ENCODE results near the gene RGS9. TPM values are rescaled to one million over a fixed set of nuclear protein-coding genes. Genes with fewer than 3 reads are reported as not detected.
A peak's percentile ranks its signal among the peaks of the same experiment; 100 is the strongest.

Gene RGS9
- total and polyA plus RNA-seq, 2 of the 13 experiments (the other 11 are each of a cell fraction or from before 2014, with no cell fraction given): 0.44 to 0.74 TPM

DNA sequence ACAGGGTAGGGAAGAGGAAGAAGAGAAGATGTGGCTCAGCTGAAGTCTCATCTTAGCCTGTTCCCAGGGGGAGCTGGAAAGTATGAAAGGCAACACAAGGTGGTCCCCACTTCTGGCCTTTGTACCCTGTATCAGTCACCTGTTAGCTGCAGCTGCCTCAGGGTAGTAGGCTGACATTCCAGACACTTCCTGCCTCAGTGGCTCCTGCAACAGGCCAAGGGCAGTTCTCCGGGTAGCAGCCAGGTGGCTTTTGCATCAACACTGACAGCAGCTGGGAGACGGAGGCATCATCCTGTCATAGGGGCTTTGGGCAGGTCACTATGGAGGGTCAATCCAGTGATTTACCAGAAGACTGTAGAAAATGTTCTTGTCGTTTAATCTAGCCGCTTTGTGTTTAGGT, 124.0 kb downstream of the RGS9 start (continued):
- TF ChIP-seq, protein P1, sequence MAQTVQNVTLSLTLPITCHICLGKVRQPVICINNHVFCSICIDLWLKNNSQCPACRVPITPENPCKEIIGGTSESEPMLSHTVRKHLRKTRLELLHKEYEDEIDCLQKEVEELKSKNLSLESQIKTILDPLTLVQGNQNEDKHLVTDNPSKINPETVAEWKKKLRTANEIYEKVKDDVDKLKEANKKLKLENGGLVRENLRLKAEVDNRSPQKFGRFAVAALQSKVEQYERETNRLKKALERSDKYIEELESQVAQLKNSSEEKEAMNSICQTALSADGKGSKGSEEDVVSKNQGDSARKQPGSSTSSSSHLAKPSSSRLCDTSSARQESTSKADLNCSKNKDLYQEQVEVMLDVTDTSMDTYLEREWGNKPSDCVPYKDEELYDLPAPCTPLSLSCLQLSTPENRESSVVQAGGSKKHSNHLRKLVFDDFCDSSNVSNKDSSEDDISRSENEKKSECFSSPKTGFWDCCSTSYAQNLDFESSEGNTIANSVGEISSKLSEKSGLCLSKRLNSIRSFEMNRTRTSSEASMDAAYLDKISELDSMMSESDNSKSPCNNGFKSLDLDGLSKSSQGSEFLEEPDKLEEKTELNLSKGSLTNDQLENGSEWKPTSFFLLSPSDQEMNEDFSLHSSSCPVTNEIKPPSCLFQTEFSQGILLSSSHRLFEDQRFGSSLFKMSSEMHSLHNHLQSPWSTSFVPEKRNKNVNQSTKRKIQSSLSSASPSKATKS (CRISPR knock-in tag; IDR thresholded peaks at IDR 0.05): no peak
- TF ChIP-seq CC2D1A (CRISPR knock-in tag; IDR thresholded peaks at IDR 0.05) (no peak), ZFP62 (CRISPR knock-in tag; IDR thresholded peaks at IDR 0.05) (no peak), MED13 (CRISPR knock-in tag; IDR thresholded peaks at IDR 0.05) (no peak)
- TF ChIP-seq, protein P2, sequence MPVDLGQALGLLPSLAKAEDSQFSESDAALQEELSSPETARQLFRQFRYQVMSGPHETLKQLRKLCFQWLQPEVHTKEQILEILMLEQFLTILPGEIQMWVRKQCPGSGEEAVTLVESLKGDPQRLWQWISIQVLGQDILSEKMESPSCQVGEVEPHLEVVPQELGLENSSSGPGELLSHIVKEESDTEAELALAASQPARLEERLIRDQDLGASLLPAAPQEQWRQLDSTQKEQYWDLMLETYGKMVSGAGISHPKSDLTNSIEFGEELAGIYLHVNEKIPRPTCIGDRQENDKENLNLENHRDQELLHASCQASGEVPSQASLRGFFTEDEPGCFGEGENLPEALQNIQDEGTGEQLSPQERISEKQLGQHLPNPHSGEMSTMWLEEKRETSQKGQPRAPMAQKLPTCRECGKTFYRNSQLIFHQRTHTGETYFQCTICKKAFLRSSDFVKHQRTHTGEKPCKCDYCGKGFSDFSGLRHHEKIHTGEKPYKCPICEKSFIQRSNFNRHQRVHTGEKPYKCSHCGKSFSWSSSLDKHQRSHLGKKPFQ (CRISPR knock-in tag; IDR thresholded peaks at IDR 0.05; ENCODE audit: insufficient replicate concordance): no peak

DNA sequence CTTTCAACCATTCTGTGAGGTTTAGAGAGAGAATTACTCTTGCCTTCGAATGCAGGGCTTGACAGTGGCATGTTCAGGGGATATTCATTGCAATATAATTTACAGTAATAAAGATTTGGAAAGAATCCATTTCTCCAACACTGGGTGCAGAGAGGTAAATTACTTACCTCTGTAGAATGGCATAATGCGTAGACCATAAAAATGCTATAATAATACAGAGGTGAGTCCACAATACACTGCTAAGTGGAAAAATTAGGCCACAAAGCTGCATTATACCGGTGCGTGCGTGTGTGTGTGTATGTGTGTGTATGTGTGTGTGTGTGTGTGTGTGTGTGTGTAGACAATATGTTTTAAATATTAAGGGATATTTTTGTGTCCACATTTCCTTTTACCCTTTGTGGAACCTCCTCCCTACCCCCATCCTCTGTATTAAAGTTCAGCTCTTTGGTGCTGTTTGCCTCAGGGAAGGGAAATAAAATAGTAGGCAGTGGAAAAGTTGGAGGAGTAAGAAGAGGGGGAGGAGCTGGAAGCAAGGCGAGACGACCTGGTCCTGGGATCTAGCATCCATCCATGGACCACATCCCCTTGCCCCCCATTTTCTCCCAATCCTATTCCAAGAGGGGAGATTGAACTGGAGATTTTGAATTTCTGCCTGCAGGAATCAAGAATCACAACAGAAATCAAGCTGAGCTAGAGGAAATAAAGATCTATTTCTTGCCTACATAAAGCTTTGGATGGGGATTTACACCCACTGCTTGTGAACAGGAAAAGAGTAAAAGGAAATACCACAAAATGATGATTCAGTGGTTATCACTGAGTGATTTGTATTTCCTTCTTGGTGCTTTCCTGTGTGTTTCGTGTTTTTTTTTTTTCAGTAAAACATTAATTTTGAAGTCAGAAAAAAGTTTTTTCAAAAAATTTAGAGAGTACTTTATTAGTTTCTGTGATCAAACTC, 124.8 kb downstream of the RGS9 start:
- Histone ChIP-seq H3K4me3 (replicated peaks in 1 of 3; ENCODE audit: insufficient read depth in 1 of 3, low read depth in 2 of 3, low read length in 3 of 3) (no peak overlapping the region), H3K9me3 (ENCODE audit: low read length) (no peaks in the 10 kb centered on the region), H2AFZ (ENCODE audit: low read length) (no peak overlapping the region), H3K9ac (ENCODE audit: insufficient read depth, low read depth, low read length) (no peak overlapping the region), H4K20me1 (ENCODE audit: insufficient read depth, low read length) (no peaks in the 10 kb centered on the region), H3K36me3 (replicated peaks in 1 of 2; ENCODE audit: control insufficient read depth in 1 of 2, insufficient read depth in 2 of 2, low read length in 2 of 2) (no peaks in the 10 kb centered on the region), H3K4me1 (ENCODE audit: insufficient read depth, low read length) (no peaks in the 10 kb centered on the region), H3K27ac (ENCODE audit: extremely low read length, insufficient read depth, low read length) (no peak overlapping the region), H3K27me3 (ENCODE audit: control insufficient read depth in 1 of 2, insufficient read depth in 2 of 2, low read length in 2 of 2) (no peaks in the 10 kb centered on the region; a peak in 3 of 5 replicates), H3K4me2 (ENCODE audit: low read depth, low read length) (no peak overlapping the region), H3K79me2 (ENCODE audit: insufficient read depth, low read length) (no peaks in the 10 kb centered on the region)
- TF ChIP-seq MAFK (conservative IDR thresholded peaks at IDR 0.05 in 1 of 2, IDR thresholded peaks at IDR 0.05 in 1 of 2; ENCODE audit: low read length in 2 of 2) (peak in 1 of 2 experiments; percentile 0; a peak in 1 of 4 replicates), ZFP36 (IDR thresholded peaks at IDR 0.05; ENCODE audit: borderline replicate concordance, low read depth, low read length, partially characterized antibody) (no peak), MAFF (IDR thresholded peaks at IDR 0.05; ENCODE audit: low read depth, low read length) (0 out of 2 replicates have a peak, but pooled peaks have one; percentile 3)
- FAIRE-seq (no peak), ATAC-seq (no peak), DNase-seq (ENCODE audit: low spot score) (no peak)
- BruUV-seq (replicated peaks): no TSS peak
- in situ Hi-C loops (cut with HindIII; ENCODE audit: extremely low pct_ligation_motif_present, low pct_unique_long_range_greater_than_20kb) (no loop called here), intact Hi-C loops (cut with micrococcal nuclease; ENCODE audit: unreplicated experiment) (no loop called here)
- CTCF ChIA-PET (ENCODE audit: low intra/inter-chr PET ratio, low total read pairs): no interaction called here
- 44% methylated on average over 8 of the region's 8 CpGs for WGBS (ENCODE audit: low lambda C conversion rate)
- POLR2A ChIA-PET: no interaction called here

All from HepG2 (cell line).